DND-41 (cell line): ENCODE results near the gene SOWAHC.

Experiments
- ATAC-seq: fragments of 200-7000 bp; cut with Tn5 transposase; 3 replicates; pipeline ENCODE4 v1.9.1; 2021; ENCODE audit warnings: low read depth; ENCODE audit not compliant: insufficient read depth
- DNase-seq: peaks from one replicate; pipeline ENCODE4 v3.0.0-alpha.2; 2020
- H2AFZ ChIP-seq: 2 replicates; pipeline ENCODE4 v1.6.0; 2012; ENCODE audit warnings: low read depth, low read length
- H3K27ac ChIP-seq: 2 replicates; pipeline ENCODE4 v1.5.1; 2012; ENCODE audit warnings: low read length, inconsistent platforms
- H3K27me3 ChIP-seq: fragments of 200-600 bp; sonication (generic); 2 replicates; pipeline ENCODE4 v1.6.0; 2012; ENCODE audit warnings: low read length, mild to moderate bottlenecking, inconsistent platforms; ENCODE audit not compliant: insufficient read depth, poor library complexity
- H3K36me3 ChIP-seq: 2 replicates; pipeline ENCODE4 v1.5.1; 2012; ENCODE audit warnings: low read length, inconsistent platforms; ENCODE audit not compliant: insufficient read depth
- H3K4me1 ChIP-seq: 2 replicates; pipeline ENCODE4 v1.5.1; 2012; ENCODE audit warnings: mild to moderate bottlenecking, low read length; ENCODE audit not compliant: insufficient read depth
- H3K4me2 ChIP-seq: 2 replicates; pipeline ENCODE4 v1.6.0; 2012; ENCODE audit warnings: mild to moderate bottlenecking, moderate library complexity, low read length, inconsistent platforms; ENCODE audit not compliant: insufficient read depth
- H3K4me3 ChIP-seq, 2 experiments: fragments of 200-600 bp in 1 of 2; shearing (Covaris generic) in 1 of 2; 2 replicates each; pipeline ENCODE4 v1.5.1; 2012 to 2016; ENCODE audit warnings: inconsistent platforms in 2 of 2, low read length in 2 of 2, mild to moderate bottlenecking in 2 of 2, low read depth in 1 of 2, moderate library complexity in 1 of 2
- H3K79me2 ChIP-seq: 2 replicates; pipeline ENCODE4 v1.6.0; 2012; ENCODE audit warnings: low read length, inconsistent platforms; ENCODE audit not compliant: insufficient read depth
- H3K9ac ChIP-seq: 2 replicates; pipeline ENCODE4 v1.6.0; 2012; ENCODE audit warnings: low read depth, mild to moderate bottlenecking, inconsistent platforms, low read length, moderate library complexity
- H3K9me3 ChIP-seq: 2 replicates; pipeline ENCODE4 v1.5.1; 2012; ENCODE audit warnings: low read length, moderate library complexity, mild to moderate bottlenecking, inconsistent platforms; ENCODE audit not compliant: insufficient read depth, severe bottlenecking
- H4K20me1 ChIP-seq: 2 replicates; pipeline ENCODE4 v1.6.0; 2012; ENCODE audit warnings: low read length; ENCODE audit not compliant: insufficient read depth
- EZH2 ChIP-seq: IDR thresholded peaks from 3 replicates; pipeline ENCODE4 v1.6.1; 2012; ENCODE audit warnings: borderline replicate concordance, low read depth, mild to moderate bottlenecking, moderate library complexity, low read length, inconsistent platforms; ENCODE audit not compliant: severe bottlenecking
- TF ChIP-seq, protein P1 (sequence below): IDR thresholded peaks from 2 replicates; pipeline ENCODE4 v1.5.1; 2012; ENCODE audit warnings: borderline replicate concordance, low read length, moderate library complexity, mild to moderate bottlenecking; ENCODE audit not compliant: poor library complexity, severe bottlenecking; ENCODE audit errors: extremely low read depth

Gene SOWAHC

DNA sequence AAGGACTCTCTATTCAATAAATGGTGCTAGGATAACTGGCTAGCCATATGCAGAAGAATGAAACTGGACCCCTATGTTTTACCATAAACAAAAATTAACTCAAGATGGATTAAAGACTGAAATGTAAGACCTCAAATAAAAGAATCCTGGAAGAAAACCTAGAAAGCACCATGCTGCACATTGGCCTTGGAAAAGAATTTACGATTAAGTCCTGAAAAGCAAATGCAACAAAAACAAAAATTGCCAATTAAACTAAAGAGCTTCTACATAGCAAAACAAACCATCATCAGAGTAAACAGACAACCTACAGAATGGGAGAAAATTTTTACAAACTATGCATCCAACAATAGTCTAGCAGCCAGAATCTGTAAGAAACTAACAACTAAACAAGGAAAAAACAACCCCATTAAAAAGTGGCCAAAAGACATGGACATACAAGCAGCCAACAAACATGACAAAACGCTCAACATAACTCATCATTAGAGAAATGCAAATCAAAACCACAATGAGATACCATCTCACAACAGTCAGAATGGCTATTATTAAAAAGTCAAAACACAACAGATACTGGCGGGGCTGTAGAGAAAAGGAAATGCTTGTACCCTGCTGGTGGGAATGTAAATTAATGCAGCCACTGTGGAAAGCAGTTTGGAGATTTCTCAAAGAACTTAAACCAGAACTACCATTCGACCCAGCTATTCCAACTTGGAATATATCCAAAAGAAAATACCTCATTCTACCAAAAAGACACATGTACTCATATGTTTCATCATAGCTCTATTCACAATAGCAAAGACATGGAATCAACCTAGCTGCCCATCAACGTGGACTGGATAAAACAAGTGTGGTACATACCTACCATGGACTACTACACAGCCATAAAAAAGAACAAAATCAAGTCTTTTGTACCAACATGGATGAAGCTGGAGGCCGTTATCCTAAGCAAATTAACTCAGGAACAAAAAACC, 31.0 kb upstream of the SOWAHC start:
- Histone ChIP-seq H3K36me3 (no peaks in the 10 kb centered on the region), H4K20me1 (no peaks in the 10 kb centered on the region), H2AFZ (no peak overlapping the region), H3K4me1 (no peaks in the 10 kb centered on the region), H3K79me2 (no peaks in the 10 kb centered on the region), H3K4me3 (no peak overlapping the region), H3K27me3 (no peaks in the 10 kb centered on the region), H3K9me3 (no peaks in the 10 kb centered on the region), H3K27ac (no peak overlapping the region), H3K9ac (no peak overlapping the region), H3K4me2 (no peak overlapping the region)
- no peak for DNase-seq
- ATAC-seq = no peak
- TF ChIP-seq, protein P1, sequence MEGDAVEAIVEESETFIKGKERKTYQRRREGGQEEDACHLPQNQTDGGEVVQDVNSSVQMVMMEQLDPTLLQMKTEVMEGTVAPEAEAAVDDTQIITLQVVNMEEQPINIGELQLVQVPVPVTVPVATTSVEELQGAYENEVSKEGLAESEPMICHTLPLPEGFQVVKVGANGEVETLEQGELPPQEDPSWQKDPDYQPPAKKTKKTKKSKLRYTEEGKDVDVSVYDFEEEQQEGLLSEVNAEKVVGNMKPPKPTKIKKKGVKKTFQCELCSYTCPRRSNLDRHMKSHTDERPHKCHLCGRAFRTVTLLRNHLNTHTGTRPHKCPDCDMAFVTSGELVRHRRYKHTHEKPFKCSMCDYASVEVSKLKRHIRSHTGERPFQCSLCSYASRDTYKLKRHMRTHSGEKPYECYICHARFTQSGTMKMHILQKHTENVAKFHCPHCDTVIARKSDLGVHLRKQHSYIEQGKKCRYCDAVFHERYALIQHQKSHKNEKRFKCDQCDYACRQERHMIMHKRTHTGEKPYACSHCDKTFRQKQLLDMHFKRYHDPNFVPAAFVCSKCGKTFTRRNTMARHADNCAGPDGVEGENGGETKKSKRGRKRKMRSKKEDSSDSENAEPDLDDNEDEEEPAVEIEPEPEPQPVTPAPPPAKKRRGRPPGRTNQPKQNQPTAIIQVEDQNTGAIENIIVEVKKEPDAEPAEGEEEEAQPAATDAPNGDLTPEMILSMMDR = no peak
- no peak for TF ChIP-seq EZH2

DNA sequence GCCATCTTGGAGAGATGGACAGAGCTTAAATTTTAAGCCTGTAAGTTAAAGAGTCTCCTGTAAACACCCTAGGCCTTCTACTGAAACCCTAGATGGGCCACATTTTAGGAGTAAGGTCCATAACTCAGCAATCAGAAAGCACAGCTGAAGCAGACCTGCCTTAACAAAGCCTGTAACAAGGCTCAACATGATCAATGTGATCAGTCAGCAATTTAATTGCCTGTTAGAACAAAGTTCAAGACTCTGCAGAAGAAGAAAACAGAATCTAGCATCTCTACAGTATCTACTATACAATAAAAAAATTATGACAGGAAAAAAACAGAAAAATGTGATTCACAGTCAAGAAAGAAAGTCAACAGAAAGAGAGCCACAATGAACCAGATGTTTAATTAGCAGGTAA, 27.5 kb upstream of the SOWAHC start:
- H3K9me3 ChIP-seq = no peaks in the 10 kb centered on the region
- no peak overlapping the region for H3K4me3 ChIP-seq
- H2AFZ ChIP-seq = no peak overlapping the region
- H4K20me1 ChIP-seq = no peaks in the 10 kb centered on the region
- ATAC-seq (no peak), DNase-seq (no peak)
- H3K36me3 ChIP-seq = no peaks in the 10 kb centered on the region
- H3K27me3 ChIP-seq = no peaks in the 10 kb centered on the region
- TF ChIP-seq, protein P1 = no peak
- no peak for TF ChIP-seq EZH2
- no peaks in the 10 kb centered on the region for H3K4me1 ChIP-seq
- H3K4me2 ChIP-seq = no peak overlapping the region
- H3K9ac ChIP-seq = no peak overlapping the region
- H3K79me2 ChIP-seq = no peaks in the 10 kb centered on the region
- no peak overlapping the region for H3K27ac ChIP-seq

GRCh38 chr2:109591206-109591605, 23.0 kb upstream of the SOWAHC start:
- Histone ChIP-seq H3K4me3 (no peak overlapping the region), H4K20me1 (no peaks in the 10 kb centered on the region), H2AFZ (no peak overlapping the region), H3K9ac (no peak overlapping the region), H3K4me2 (no peak overlapping the region), H3K27me3 (peaks cover 3% of the 10 kb centered on the region), H3K27ac (no peak overlapping the region), H3K79me2 (no peaks in the 10 kb centered on the region), H3K9me3 (no peaks in the 10 kb centered on the region), H3K36me3 (no peaks in the 10 kb centered on the region), H3K4me1 (no peaks in the 10 kb centered on the region)
- no peak for TF ChIP-seq EZH2
- TF ChIP-seq, protein P1 = no peak
- DNase-seq (no peak), ATAC-seq (no peak)
